ENCODE measurements around the gene GMPS. TPM values are rescaled to one million over a fixed set of nuclear protein-coding genes. Genes with fewer than 3 reads are reported as not detected.
"Not testable (repeated sequence)": the region's sequence is repeated elsewhere in the genome, so short reads cannot be mapped to it uniquely, and the experiment has no call there.

The GMPS gene
- total RNA-seq, 4 donors from 2014 or later: 21.4 to 27.4 (median 27.2) TPM

DNA sequence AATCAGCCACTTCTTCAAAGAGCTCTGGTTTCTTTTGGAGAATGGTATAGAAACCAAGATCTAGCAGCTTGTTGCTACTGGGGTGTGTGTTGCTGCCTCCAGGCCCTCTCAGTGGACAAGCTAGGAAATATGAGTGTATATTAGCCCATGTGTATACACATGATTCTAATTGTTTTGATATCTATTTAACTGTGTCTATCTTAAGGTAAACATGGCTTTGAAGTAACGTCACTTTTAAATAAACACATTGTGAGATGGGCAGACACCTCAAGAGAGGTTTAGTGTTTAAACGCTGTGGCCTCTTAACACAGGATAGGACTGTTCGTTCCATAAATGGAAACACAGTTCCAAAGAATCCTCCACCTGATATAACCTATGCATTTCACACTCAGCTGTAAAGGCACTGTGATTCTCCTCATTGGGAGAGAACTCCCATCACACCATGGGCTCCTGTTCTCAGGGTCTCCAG lies 87.0 kb downstream of the GMPS start:
- no peak overlapping the region for H3K27ac ChIP-seq (replicated peaks in 1 of 4)
- no peaks in the 10 kb centered on the region for H3K27me3 ChIP-seq
- peaks cover 0 to 17% (median 7%) of the 10 kb centered on the region in 4 donors for H3K4me1 ChIP-seq
- no peak for TF ChIP-seq POLR2AphosphoS5 (IDR thresholded peaks at IDR 0.05)
- TF ChIP-seq, protein P1, sequence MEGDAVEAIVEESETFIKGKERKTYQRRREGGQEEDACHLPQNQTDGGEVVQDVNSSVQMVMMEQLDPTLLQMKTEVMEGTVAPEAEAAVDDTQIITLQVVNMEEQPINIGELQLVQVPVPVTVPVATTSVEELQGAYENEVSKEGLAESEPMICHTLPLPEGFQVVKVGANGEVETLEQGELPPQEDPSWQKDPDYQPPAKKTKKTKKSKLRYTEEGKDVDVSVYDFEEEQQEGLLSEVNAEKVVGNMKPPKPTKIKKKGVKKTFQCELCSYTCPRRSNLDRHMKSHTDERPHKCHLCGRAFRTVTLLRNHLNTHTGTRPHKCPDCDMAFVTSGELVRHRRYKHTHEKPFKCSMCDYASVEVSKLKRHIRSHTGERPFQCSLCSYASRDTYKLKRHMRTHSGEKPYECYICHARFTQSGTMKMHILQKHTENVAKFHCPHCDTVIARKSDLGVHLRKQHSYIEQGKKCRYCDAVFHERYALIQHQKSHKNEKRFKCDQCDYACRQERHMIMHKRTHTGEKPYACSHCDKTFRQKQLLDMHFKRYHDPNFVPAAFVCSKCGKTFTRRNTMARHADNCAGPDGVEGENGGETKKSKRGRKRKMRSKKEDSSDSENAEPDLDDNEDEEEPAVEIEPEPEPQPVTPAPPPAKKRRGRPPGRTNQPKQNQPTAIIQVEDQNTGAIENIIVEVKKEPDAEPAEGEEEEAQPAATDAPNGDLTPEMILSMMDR (IDR thresholded peaks at IDR 0.05): no peak
- TF ChIP-seq POLR2A (IDR thresholded peaks at IDR 0.05; ENCODE audit: low read depth): no peak
- TF ChIP-seq EP300 (IDR thresholded peaks at IDR 0.05): no peak
- DNase-seq (ENCODE audit: extremely low spot score): no peak
- 46% methylated on average over 3 of the region's 3 CpGs for WGBS
- no peaks in the 10 kb centered on the region for H3K36me3 ChIP-seq
- H3K4me3 ChIP-seq: no peak overlapping the region
- H3K9me3 ChIP-seq: no peaks in the 10 kb centered on the region
- intact Hi-C loops (cut with DNase I): no loop called here

DNA sequence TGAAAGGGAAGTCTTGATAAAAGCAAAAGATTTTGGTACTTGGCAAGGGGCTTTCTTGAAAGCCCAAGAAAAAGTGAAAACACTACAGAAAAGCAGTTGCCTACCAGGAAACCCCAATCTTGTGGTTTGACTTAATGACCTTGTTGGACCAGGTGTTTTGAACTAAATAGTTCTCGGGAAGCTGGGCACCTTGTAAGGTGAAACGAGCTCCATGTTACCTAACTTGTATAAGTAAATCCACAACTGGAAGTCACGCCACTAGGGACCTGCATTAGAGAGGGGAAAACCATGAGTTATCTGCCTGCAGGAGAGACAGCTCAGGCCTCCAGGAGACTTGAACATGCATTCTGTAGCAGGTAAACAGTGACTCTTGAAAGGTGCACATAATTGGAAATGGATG lies 88.2 kb downstream of the GMPS start:
- Histone ChIP-seq H3K36me3 (no peaks in the 10 kb centered on the region), H3K9me3 (no peaks in the 10 kb centered on the region), H3K27ac (replicated peaks in 1 of 4) (no peak overlapping the region), H3K27me3 (no peaks in the 10 kb centered on the region), H3K4me3 (no peak overlapping the region), H3K4me1 (peaks cover 0 to 17% (median 7%) of the 10 kb centered on the region in 4 donors)
- 94% methylated on average over 3 of the region's 3 CpGs for WGBS
- TF ChIP-seq EP300 (IDR thresholded peaks at IDR 0.05): no peak
- TF ChIP-seq, protein P1 (IDR thresholded peaks at IDR 0.05): no peak
- no peak for TF ChIP-seq POLR2AphosphoS5 (IDR thresholded peaks at IDR 0.05)
- no peak for DNase-seq (ENCODE audit: extremely low spot score)
- intact Hi-C loops (cut with DNase I): no loop called here

DNA sequence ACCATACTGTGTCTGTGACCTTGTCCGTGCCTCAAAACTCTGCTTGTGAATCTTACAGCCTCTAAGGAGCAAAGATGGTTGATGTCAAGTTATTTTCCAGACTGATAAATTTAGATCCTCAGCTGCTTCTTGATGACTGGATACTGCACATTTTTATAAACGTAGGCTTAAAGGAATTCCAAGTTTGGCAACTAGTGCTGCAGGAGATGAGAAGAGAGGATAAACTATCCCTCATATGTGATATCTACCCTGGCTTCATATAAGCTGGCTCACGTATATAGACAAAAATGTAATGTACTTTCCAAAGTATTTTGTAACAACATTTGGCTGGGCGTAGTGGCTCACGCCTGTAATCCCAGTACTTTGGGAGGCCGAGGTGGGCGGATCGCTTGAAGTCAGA lies 89.6 kb downstream of the GMPS start:
- H3K4me1 ChIP-seq: peaks cover 0 to 17% (median 9%) of the 10 kb centered on the region in 4 donors
- H3K27ac ChIP-seq (replicated peaks in 1 of 4): peak overlapping the region in 1 of 4 donors; percentile 18
- intact Hi-C loops (cut with DNase I): no loop called here
- H3K9me3 ChIP-seq: no peaks in the 10 kb centered on the region
- TF ChIP-seq POLR2A (IDR thresholded peaks at IDR 0.05; ENCODE audit: low read depth) (no peak), EP300 (IDR thresholded peaks at IDR 0.05) (no peak), POLR2AphosphoS5 (IDR thresholded peaks at IDR 0.05) (no peak)
- TF ChIP-seq, protein P1 (IDR thresholded peaks at IDR 0.05): no peak
- DNase-seq (ENCODE audit: extremely low spot score): no peak
- no peaks in the 10 kb centered on the region for H3K27me3 ChIP-seq
- WGBS: 63% methylated on average over 8 of the region's 8 CpGs
- no peaks in the 10 kb centered on the region for H3K36me3 ChIP-seq
- H3K4me3 ChIP-seq: no peak overlapping the region

DNA sequence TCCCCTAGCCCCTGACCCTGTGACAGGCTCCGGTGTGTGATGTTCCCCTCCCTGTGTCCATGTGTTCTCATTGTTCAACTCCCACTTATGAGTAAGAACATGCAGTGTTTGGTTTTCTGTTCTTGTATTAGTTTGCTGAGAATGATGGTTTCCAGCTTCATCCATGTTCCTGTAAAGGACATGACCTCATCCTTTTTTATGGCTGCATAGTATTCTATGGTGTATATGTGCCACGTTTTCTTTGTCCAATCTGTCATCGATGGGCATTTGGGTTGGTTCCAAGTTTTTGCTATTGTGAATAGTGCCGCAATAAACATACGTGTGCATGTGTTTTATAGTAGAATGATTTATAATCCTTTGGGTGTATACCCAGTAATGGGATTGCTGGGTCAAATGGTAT lies 90.6 kb downstream of the GMPS start:
- H3K27ac ChIP-seq (replicated peaks in 1 of 4); H3K27me3 ChIP-seq; H3K36me3 ChIP-seq; intact Hi-C loops (cut with DNase I); DNase-seq (ENCODE audit: extremely low spot score); H3K4me3 ChIP-seq; H3K9me3 ChIP-seq: not testable (repeated sequence)
- H3K4me1 ChIP-seq: peaks cover 0 to 17% (median 9%) of the 10 kb centered on the region in 4 donors
- 93% methylated on average over 5 of the region's 5 CpGs for WGBS

DNA sequence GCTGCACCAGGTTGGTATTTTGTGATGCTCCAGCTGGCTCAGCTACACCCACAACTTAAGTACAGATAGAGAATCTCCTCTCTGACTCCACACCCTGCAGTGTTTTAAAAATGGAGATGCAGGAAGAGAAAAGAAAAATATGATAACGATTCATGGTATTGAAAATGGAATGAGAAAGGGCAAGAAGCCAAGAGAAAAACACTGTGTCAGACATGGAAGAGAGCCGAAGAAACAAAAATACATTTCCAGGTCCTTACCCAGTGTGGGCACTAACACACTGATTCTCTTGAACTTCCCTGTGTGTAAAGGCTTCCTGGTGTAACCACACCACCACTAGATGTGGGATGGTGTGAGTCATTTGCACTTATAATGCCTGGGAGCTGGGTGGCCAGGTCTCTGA lies 93.1 kb downstream of the GMPS start:
- Histone ChIP-seq H3K27me3 (no peaks in the 10 kb centered on the region), H3K4me1 (peaks cover 0 to 7% (median 2%) of the 10 kb centered on the region in 4 donors), H3K4me3 (no peak overlapping the region), H3K27ac (replicated peaks in 1 of 4) (no peak overlapping the region), H3K36me3 (no peaks in the 10 kb centered on the region), H3K9me3 (no peaks in the 10 kb centered on the region)
- intact Hi-C loops (cut with DNase I): no loop called here
- no peak for TF ChIP-seq POLR2AphosphoS5 (IDR thresholded peaks at IDR 0.05)
- no peak for TF ChIP-seq EP300 (IDR thresholded peaks at IDR 0.05)
- TF ChIP-seq, protein P1 (IDR thresholded peaks at IDR 0.05): no peak
- TF ChIP-seq POLR2A (IDR thresholded peaks at IDR 0.05; ENCODE audit: low read depth): no peak
- 58% methylated on average over 2 of the region's 2 CpGs for WGBS
- DNase-seq (ENCODE audit: extremely low spot score): no peak

Data from esophagus muscularis mucosa (tissue), 4 donors.